Tibial nerve (tissue), 4 donors: ENCODE data around the gene ZNF500. TPM values are rescaled to one million over a fixed set of nuclear protein-coding genes. Genes with fewer than 3 reads are reported as not detected.

ENCODE experiments used
- DNase-seq, 2 donors: peaks; one replicate each; pipeline ENCODE4 v3.0.0-alpha.2; 2019; ENCODE audit warnings: low spot score in 2 of 2
- H3K27ac ChIP-seq, 4 donors: fragments of 200-600 bp; sonication (generic) in 3 of 4; one replicate each; pipeline ENCODE4 v1.5.1; 2017 to 2019; ENCODE audit warnings: mild to moderate bottlenecking in 1 of 4
- H3K27me3 ChIP-seq, 2 donors: fragments of 200-600 bp; sonication (generic) in 1 of 2; one replicate each; pipeline versions ENCODE4 v1.5.1 to v1.6.0; 2017 to 2019
- H3K36me3 ChIP-seq, 3 donors: fragments of 200-600 bp; sonication (generic); one replicate each; pipeline ENCODE4 v1.5.1; 2018 to 2019
- H3K4me1 ChIP-seq, 4 donors: fragments of 200-600 bp; sonication (generic) in 3 of 4; one replicate each; pipeline ENCODE4 v1.5.1; 2017 to 2019
- H3K4me3 ChIP-seq, 4 donors: fragments of 200-600 bp; sonication (generic) in 3 of 4; one replicate each; pipeline ENCODE4 v1.5.1; 2017 to 2019; ENCODE audit warnings: mild to moderate bottlenecking in 1 of 4, moderate library complexity in 1 of 4
- H3K9me3 ChIP-seq, 4 donors: fragments of 200-600 bp; sonication (generic) in 3 of 4; one replicate each; pipeline ENCODE4 v1.5.1; 2017 to 2019
- EP300 ChIP-seq, 2 donors: sonication (generic); formaldehyde crosslinking; IDR thresholded peaks; one replicate each; pipeline ENCODE4 v1.6.1; 2017; ENCODE audit warnings: antibody characterized with exemption in 2 of 2, mild to moderate bottlenecking in 1 of 2
- POLR2A ChIP-seq, 2 donors: fragments of 450-650 bp; IDR thresholded peaks; one replicate each; pipeline ENCODE4 v1.6.1; 2017; ENCODE audit warnings: antibody characterized with exemption in 2 of 2, mild to moderate bottlenecking in 2 of 2, moderate library complexity in 2 of 2
- WGBS, 2 donors: methylation state at CpG; one replicate each; pipeline ENCODE4 v1.1.5; 2018; 5-methylcytosine and 5-hydroxymethylcytosine counted together
- total RNA-seq, 4 donors: library from RNA; depleted of rRNA; stranded (reverse); fragments of >200 nt; gene quantifications; one replicate each; pipeline ENCODE4 v1.1.0, GENCODE V29; 2016
- TF ChIP-seq, protein P1 (sequence below), 5 experiments: fragments of 200-600 bp in 3 of 5; fragments of 450-650 bp in 2 of 5; sonication (generic) in 3 of 5; IDR thresholded peaks; one replicate each; pipeline ENCODE4 v1.5.1; 2016 to 2019; ENCODE audit warnings: antibody characterized with exemption in 5 of 5, mild to moderate bottlenecking in 3 of 5, moderate library complexity in 2 of 5

ZNF500 gene
- total RNA-seq, 4 donors from 2014 or later, result 20.3 to 43.2 (median 34.4) TPM

DNA sequence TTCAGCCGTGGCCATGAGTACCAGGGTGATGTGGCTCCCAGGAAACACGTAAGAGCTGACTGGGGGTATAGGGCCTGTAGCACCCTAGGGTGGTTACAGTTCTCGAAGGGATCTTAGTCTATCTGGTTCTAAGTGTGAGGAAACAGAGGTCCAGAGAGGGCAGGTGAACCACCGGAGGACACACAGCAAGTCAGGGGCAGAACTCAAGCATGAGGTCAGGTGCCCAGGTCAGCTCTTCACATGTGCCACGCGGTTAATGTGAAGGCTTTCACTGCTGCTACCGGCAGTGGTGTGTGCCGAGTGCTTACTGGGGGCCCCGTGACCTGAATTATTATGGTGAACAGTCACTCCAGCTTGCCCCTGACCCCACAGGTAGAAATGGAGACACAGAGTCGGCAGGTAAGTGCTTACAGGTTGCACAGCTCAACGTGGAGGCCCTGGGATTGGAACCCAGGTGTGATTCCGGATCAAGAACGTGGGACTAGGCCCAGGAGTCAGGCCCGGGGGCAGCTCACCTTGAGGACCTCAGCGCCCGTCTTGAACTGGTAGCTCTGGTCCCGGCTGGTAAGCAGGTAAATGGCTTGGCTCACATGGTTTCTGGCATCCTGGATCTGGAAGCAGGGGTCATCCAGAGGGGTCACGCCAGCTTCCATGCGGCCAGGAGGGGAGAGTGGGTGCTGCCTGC lies 32.4 kb upstream of the ZNF500 start:
- Histone ChIP-seq H3K9me3 (no peaks in the 10 kb centered on the region), H3K27me3 (no peaks in the 10 kb centered on the region), H3K4me3 (no peak overlapping the region), H3K4me1 (peaks cover 0 to 20% (median 9%) of the 10 kb centered on the region in 4 donors), H3K27ac (no peak overlapping the region), H3K36me3 (peaks cover 0 to 50% (median 0%) of the 10 kb centered on the region in 3 donors)
- no peak for DNase-seq
- TF ChIP-seq EP300 (IDR thresholded peaks at IDR 0.05), result no peak
- TF ChIP-seq, protein P1, sequence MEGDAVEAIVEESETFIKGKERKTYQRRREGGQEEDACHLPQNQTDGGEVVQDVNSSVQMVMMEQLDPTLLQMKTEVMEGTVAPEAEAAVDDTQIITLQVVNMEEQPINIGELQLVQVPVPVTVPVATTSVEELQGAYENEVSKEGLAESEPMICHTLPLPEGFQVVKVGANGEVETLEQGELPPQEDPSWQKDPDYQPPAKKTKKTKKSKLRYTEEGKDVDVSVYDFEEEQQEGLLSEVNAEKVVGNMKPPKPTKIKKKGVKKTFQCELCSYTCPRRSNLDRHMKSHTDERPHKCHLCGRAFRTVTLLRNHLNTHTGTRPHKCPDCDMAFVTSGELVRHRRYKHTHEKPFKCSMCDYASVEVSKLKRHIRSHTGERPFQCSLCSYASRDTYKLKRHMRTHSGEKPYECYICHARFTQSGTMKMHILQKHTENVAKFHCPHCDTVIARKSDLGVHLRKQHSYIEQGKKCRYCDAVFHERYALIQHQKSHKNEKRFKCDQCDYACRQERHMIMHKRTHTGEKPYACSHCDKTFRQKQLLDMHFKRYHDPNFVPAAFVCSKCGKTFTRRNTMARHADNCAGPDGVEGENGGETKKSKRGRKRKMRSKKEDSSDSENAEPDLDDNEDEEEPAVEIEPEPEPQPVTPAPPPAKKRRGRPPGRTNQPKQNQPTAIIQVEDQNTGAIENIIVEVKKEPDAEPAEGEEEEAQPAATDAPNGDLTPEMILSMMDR (IDR thresholded peaks at IDR 0.05), result no peak
- no peak for TF ChIP-seq POLR2A (IDR thresholded peaks at IDR 0.05)
- WGBS, 2 donors, result 92% methylated on average over 13 to 18 of the region's 19 CpGs

DNA sequence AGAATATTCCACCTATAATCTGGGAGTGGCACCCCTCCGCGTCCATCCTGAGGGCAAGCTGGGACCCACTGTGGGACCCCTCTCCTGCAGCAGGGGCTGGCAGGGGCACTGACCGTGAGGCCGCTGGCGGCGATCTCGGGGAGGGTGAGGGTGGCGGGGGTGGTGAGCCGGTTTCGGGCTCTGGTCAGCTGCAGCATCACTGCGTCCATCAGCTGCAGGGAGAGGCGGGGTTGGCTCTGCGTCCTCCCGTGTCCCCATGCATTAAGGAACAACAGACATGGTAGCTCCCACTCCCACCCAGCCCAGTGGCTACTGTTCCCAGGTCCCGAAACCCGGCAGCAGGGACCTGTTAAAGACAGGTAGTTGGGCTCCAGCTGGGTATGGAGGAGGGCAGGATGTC lies 31.5 kb upstream of the ZNF500 start:
- Histone ChIP-seq H3K4me1 (peaks cover 0 to 17% (median 9%) of the 10 kb centered on the region in 4 donors), H3K36me3 (peaks cover 0 to 46% (median 0%) of the 10 kb centered on the region in 3 donors), H3K9me3 (no peaks in the 10 kb centered on the region), H3K4me3 (no peak overlapping the region), H3K27ac (no peak overlapping the region), H3K27me3 (no peaks in the 10 kb centered on the region)
- 82 to 94% methylated on average over 8 to 9 of the region's 16 CpGs for WGBS, 2 donors
- no peak for DNase-seq
- TF ChIP-seq EP300 (IDR thresholded peaks at IDR 0.05) (no peak), POLR2A (IDR thresholded peaks at IDR 0.05) (no peak)
- TF ChIP-seq, protein P1 (IDR thresholded peaks at IDR 0.05), result no peak

DNA sequence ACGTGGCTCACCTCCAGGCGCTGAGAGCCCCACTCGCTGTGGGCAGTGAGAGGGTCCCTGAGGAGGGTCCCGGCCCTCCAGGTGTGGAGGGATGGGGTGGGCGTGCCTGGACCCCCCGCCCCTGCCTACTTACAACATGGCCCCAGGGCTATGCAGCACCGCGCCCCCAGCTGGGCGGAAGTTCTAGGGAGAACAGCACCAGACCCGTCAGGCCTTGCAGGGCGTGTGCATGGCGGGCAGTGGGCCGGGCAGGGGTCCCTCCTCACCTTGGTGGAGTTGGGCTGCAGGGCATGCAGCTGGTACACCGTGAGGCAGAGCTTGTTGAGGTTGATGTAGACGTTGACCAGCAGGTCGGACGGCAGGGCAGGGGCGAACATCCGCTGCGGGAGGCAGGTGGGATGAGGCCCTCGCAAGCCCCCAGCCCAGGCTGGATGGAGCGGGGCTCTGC lies 30.9 kb upstream of the ZNF500 start:
- Histone ChIP-seq H3K4me1 (peaks cover 0 to 13% (median 9%) of the 10 kb centered on the region in 4 donors), H3K27me3 (no peaks in the 10 kb centered on the region), H3K4me3 (no peak overlapping the region), H3K9me3 (no peaks in the 10 kb centered on the region), H3K27ac (no peak overlapping the region), H3K36me3 (peaks cover 0 to 46% (median 0%) of the 10 kb centered on the region in 3 donors)
- DNase-seq, result no peak
- 90 to 92% methylated on average over 22 of the region's 22 CpGs for WGBS, 2 donors
- TF ChIP-seq EP300 (IDR thresholded peaks at IDR 0.05), result no peak
- TF ChIP-seq POLR2A (IDR thresholded peaks at IDR 0.05), result no peak
- TF ChIP-seq, protein P1 (IDR thresholded peaks at IDR 0.05), result no peak

DNA sequence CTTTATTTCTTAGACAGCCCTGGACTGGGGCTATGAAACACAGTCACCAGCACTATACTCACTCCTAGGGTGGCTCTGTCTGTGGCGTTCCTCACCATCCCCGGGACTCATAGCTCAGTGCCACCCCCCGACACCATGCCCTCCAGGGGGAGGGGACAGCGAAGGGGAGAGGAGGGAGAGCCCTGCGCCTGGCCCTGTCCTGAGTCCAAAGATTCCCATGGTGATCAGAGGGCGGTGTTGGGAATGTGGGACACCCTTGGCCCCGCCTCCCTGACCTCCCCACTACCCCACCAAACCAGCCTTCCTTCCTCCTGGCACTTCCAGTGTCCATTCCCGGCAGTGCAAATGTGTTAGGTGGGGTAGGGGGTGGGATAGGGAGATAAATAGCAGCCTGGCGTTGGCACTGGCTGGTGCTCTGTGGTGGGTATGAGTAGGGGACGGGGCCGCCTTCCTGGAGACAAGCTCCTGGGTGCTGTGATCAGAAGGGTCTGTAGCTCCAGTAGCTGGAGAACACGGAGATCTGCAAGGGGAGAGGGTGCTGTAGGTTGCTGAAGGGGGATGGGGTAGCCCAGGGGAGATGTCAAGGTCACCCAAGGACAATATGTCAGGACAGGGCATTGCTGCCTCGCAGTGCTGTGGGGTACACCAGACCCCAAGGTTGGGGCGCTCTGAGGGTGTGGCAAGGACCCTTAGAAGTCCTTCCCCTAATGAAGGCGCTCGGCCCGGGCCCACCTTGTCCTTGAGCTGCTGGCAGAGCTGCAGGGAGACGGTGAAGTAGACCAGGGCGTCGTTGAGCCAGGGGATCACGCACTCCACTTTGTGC lies 30.2 kb upstream of the ZNF500 start:
- 86 to 87% methylated on average over 20 to 21 of the region's 21 CpGs for WGBS, 2 donors
- no peaks in the 10 kb centered on the region for H3K27me3 ChIP-seq
- H3K9me3 ChIP-seq, result no peaks in the 10 kb centered on the region
- no peak for DNase-seq
- H3K36me3 ChIP-seq, result peaks cover 0 to 46% (median 0%) of the 10 kb centered on the region in 3 donors
- peaks cover 0 to 13% (median 9%) of the 10 kb centered on the region in 4 donors for H3K4me1 ChIP-seq
- no peak overlapping the region for H3K4me3 ChIP-seq
- H3K27ac ChIP-seq, result no peak overlapping the region
- TF ChIP-seq EP300 (IDR thresholded peaks at IDR 0.05) (no peak), POLR2A (IDR thresholded peaks at IDR 0.05) (no peak)
- TF ChIP-seq, protein P1 (IDR thresholded peaks at IDR 0.05), result no peak
